K562 (cell line): Measurements from ENCODE around the gene DIPK1A. TPM values are rescaled to one million over a fixed set of nuclear protein-coding genes. Genes with fewer than 3 reads are reported as not detected.

Source experiments
- ATAC-seq: fragments of 200-7000 bp; cut with Tn5 transposase; 3 replicates; pipeline ENCODE4 v1.9.1; 2020; ENCODE audit warnings: moderate library complexity
- BruUV-seq: library from RNA; stranded (reverse); fragments of 400-500 nt; replicated peaks from 2 replicates; lab custom pipeline; 2021; lab: Mats Ljungman, UMichigan
- CTCF ChIA-PET: fragments of 300-600 bp; formaldehyde crosslinking; extraction: SDS; loops from one replicate; lab custom pipeline; 2021; ENCODE audit warnings: low intra/inter-chr PET ratio; lab: Yijun Ruan, JAX
- POLR2A ChIA-PET: fragments of 300-600, 350-650 bp; sonication (Branson Sonifier 250); formaldehyde crosslinking; extraction: SDS; loops from one replicate; lab custom pipeline; 2021; ENCODE audit warnings: antibody characterized with exemption, inconsistent platforms; lab: Yijun Ruan, JAX
- DNase-seq, 4 experiments: peaks; one replicate each; pipeline versions ENCODE4 v3.0.0 to v3.0.0-alpha.2; 2011 to 2018; ENCODE audit warnings: low spot score in 3 of 4, mixed read lengths in 3 of 4; ENCODE audit errors: extremely low read depth in 1 of 4
- FAIRE-seq: peaks from 2 replicates; lab custom pipeline; 2011; peaks lifted over from hg19 to GRCh38; lab: Jason Lieb, UNC
- H2AFZ ChIP-seq: 2 replicates; pipeline ENCODE4 v1.6.0; 2011; ENCODE audit warnings: low read depth, low read length, control low read depth, inconsistent platforms
- H3K27ac ChIP-seq: fragments of 200-600 bp; 3 replicates; pipeline ENCODE4 v1.8.0; 2011; ENCODE audit warnings: low read depth, mild to moderate bottlenecking, control low read depth, inconsistent platforms, low read length, moderate library complexity, mixed read lengths; ENCODE audit errors: extremely low read depth
- H3K27me3 ChIP-seq, 2 experiments: fragments of 300-600 bp in 1 of 2; 2 replicates in 1 of 2; 3 replicates in 1 of 2; pipeline versions ENCODE4 v1.6.0 to v1.8.0; 2011; ENCODE audit warnings: inconsistent platforms in 2 of 2, low read length in 2 of 2, mild to moderate bottlenecking in 1 of 2, mixed read lengths in 1 of 2, moderate library complexity in 1 of 2; ENCODE audit not compliant: control insufficient read depth in 2 of 2, insufficient read depth in 2 of 2
- H3K36me3 ChIP-seq: fragments of 300-600 bp; 3 replicates; pipeline ENCODE4 v1.8.0; 2011; ENCODE audit warnings: mild to moderate bottlenecking, low read length, inconsistent platforms; ENCODE audit not compliant: control insufficient read depth, insufficient read depth
- H3K4me1 ChIP-seq, 2 experiments: fragments of 200-600 bp in 1 of 2; replicated peaks in 1 of 2; 2 replicates in 1 of 2; 3 replicates in 1 of 2; pipeline versions ENCODE4 v1.5.1 to v1.8.0; 2011; ENCODE audit warnings: inconsistent platforms in 2 of 2, low read length in 2 of 2, mild to moderate bottlenecking in 1 of 2, mixed read lengths in 1 of 2, moderate library complexity in 1 of 2; ENCODE audit not compliant: control insufficient read depth in 2 of 2, insufficient read depth in 2 of 2
- H3K4me2 ChIP-seq: 2 replicates; pipeline ENCODE4 v1.6.1; 2011; ENCODE audit warnings: low read length, control low read depth, inconsistent platforms, mixed read lengths; ENCODE audit not compliant: insufficient read depth
- H3K4me3 ChIP-seq: fragments of 200-600 bp; sonication (generic), shearing (Covaris generic); 2 replicates; pipeline ENCODE4 v1.5.1; 2016; ENCODE audit warnings: control low read depth, inconsistent platforms
- H3K79me2 ChIP-seq: fragments of 200-600 bp; 3 replicates; pipeline ENCODE4 v1.8.0; 2011; ENCODE audit warnings: low read length, inconsistent platforms; ENCODE audit not compliant: control insufficient read depth, insufficient read depth
- H3K9ac ChIP-seq, 2 experiments: 2 replicates each; pipeline versions ENCODE4 v1.6.0 to v1.6.1; 2011; ENCODE audit warnings: low read depth in 2 of 2, low read length in 2 of 2, control low read depth in 1 of 2, inconsistent platforms in 1 of 2, mild to moderate bottlenecking in 1 of 2, mixed read lengths in 1 of 2; ENCODE audit not compliant: insufficient read depth in 1 of 2
- H3K9me1 ChIP-seq: one replicate; pipeline ENCODE4 v1.6.0; 2011; ENCODE audit warnings: inconsistent platforms, mild to moderate bottlenecking, low read length, moderate library complexity; ENCODE audit not compliant: control insufficient read depth, insufficient read depth
- H3K9me3 ChIP-seq: replicated peaks from 2 replicates; pipeline ENCODE4 v1.5.1; 2011; ENCODE audit warnings: low read depth, low read length, inconsistent platforms; ENCODE audit not compliant: control insufficient read depth, insufficient read depth
- H4K20me1 ChIP-seq: replicated peaks from 2 replicates; pipeline ENCODE4 v1.6.1; 2011; ENCODE audit warnings: low read length, inconsistent platforms, mixed read lengths; ENCODE audit not compliant: control insufficient read depth, insufficient read depth
- CBFA2T3 ChIP-seq: fragments of 450-650 bp; IDR thresholded peaks from 2 replicates; pipeline ENCODE4 v1.6.1; 2017
- CBX5 ChIP-seq: IDR thresholded peaks from 2 replicates; pipeline ENCODE4 v1.6.1; 2014; ENCODE audit warnings: low read depth, borderline replicate concordance
- CEBPG ChIP-seq, 3 experiments: fragments of 200-800 bp in 1 of 3; sonication (Bioruptor generic) in 1 of 3; sonication (generic) in 1 of 3; formaldehyde crosslinking in 1 of 3; IDR thresholded peaks in 2 of 3; conservative IDR thresholded peaks in 1 of 3; 2 replicates each; pipeline versions ENCODE4 v1.6.1 to v1.8.0; 2016 to 2022; ENCODE audit warnings: missing compliant biosample characterization in 2 of 3, missing genetic modification characterization in 2 of 3, mild to moderate bottlenecking in 1 of 3, missing genetic modification reagents in 1 of 3
- FOXK1 ChIP-seq: sonication (generic); formaldehyde crosslinking; IDR thresholded peaks from 2 replicates; pipeline ENCODE4 v1.8.0; 2022; ENCODE audit warnings: missing genetic modification reagents, mild to moderate bottlenecking, borderline replicate concordance
- GABPB1 ChIP-seq: sonication (generic); formaldehyde crosslinking; IDR thresholded peaks from 2 replicates; pipeline ENCODE4 v1.8.0; 2022; ENCODE audit warnings: mild to moderate bottlenecking, missing genetic modification reagents
- KDM5B ChIP-seq: fragments of 200-600 bp; sonication (generic); IDR thresholded peaks from 2 replicates; pipeline ENCODE4 v1.6.1; 2012; ENCODE audit warnings: low read depth, mild to moderate bottlenecking, moderate library complexity, low read length, control low read depth, inconsistent platforms; ENCODE audit not compliant: insufficient replicate concordance
- MAFK ChIP-seq: IDR thresholded peaks from 2 replicates; pipeline ENCODE4 v1.6.1; 2011; ENCODE audit warnings: low read length, improper control_type of control experiment
- TEAD2 ChIP-seq: fragments of 450-650 bp; IDR thresholded peaks from 2 replicates; pipeline ENCODE4 v1.6.1; 2016; ENCODE audit warnings: missing genetic modification characterization, control low read depth, missing compliant biosample characterization
- WGBS: fragments of 100-300 bp; shearing (Covaris generic); methylation state at CpG from one replicate; pipeline ENCODE4 v1.1.6; 2016; ENCODE audit warnings: low coverage, mixed read lengths; ENCODE audit not compliant: insufficient coverage; ENCODE audit errors: missing lambda C conversion rate; 5-methylcytosine and 5-hydroxymethylcytosine counted together
- in situ Hi-C: fragments of 300-500 bp; cut with MboI; formaldehyde crosslinking; loops from 4 replicates; pipeline ENCODE4 v1.15.0; 2018; ENCODE audit warnings: inconsistent platforms, mixed read lengths
- intact Hi-C: fragments of 100-400 bp; cut with micrococcal nuclease; formaldehyde crosslinking; loops from 2 replicates; pipeline ENCODE4 v1.14.2; 2022
- polyA plus RNA-seq, 8 experiments: library from polyadenylated mRNA; depleted of rRNA in 4 of 8; stranded (reverse) in 5 of 8; unstranded in 3 of 8; fragments of >200 nt; fragmentation: Nextera tagmentation in 2 of 8; fragmentation: Illumina TruSeq in 1 of 8; extraction: Ambion mirVana in 2 of 8; extraction: Trizol in 1 of 8; gene quantifications; 2 replicates each; pipeline versions ENCODE4 v1.2.1 to v1.2.3, GENCODE V29; 2011 to 2014; ENCODE audit warnings: inconsistent platforms in 1 of 8, missing spikeins in 1 of 8
- total RNA-seq, 7 experiments: library from RNA; depleted of rRNA in 6 of 7; stranded (reverse); fragments of >200 nt in 6 of 7; fragmentation: Illumina TruSeq in 2 of 7; extraction: Trizol in 2 of 7; gene quantifications; 2 replicates each; pipeline versions ENCODE4 v1.2.1 to v1.2.3, GENCODE V29; 2011 to 2021; ENCODE audit warnings: low replicate concordance in 1 of 7

DIPK1A gene
- total and polyA plus RNA-seq, 9 of the 15 experiments (the other 6 are each of a cell fraction or from before 2014, with no cell fraction given): 0.54 to 2.5 (median 1.3) TPM

DNA sequence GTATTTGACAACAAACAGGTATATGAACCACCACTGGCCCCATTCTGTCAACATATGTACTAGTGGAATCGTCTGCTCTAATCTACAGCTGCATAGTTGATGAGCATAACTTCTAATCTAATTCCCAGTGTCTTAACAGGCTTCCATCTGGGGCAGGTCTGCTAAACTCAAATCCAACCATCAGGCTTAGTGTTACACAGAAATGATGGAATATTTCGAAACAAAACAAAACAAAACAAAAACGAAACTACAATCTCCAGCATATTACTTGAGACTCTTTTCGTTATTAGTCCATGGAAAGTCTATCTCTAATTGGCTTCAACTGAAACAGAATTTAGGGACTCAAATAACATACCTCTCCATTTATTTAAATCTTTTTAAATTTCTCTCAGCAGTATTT lies 37.6 kb downstream of the DIPK1A start:
- no peak overlapping the region for H3K9ac ChIP-seq
- FAIRE-seq: no peak
- H3K27me3 ChIP-seq: no peaks in the 10 kb centered on the region
- H3K27ac ChIP-seq: no peak overlapping the region
- no peak overlapping the region for H3K4me3 ChIP-seq
- no peaks in the 10 kb centered on the region for H3K79me2 ChIP-seq
- ATAC-seq: peak; percentile 48
- CTCF ChIA-PET: no interaction called here
- H3K36me3 ChIP-seq: no peaks in the 10 kb centered on the region
- no peaks in the 10 kb centered on the region for H3K9me3 ChIP-seq
- in situ Hi-C loops: no loop called here
- TF ChIP-seq CBFA2T3 (peak; percentile 5; the same call in 1 of the 2 replicates), KDM5B (no peak), CEBPG (CRISPR knock-in tag; IDR thresholded peaks at IDR 0.05) (no peak), CEBPG (tag; conservative IDR thresholded peaks at IDR 0.05 in 1 of 2, IDR thresholded peaks at IDR 0.05 in 1 of 2) (peak; percentile 42 to 65; a peak in 2 of 4 replicates), FOXK1 (no peak), TEAD2 (tag) (no peak), CBX5 (no peak), GABPB1 (no peak), MAFK (no peak)
- H3K4me2 ChIP-seq: no peak overlapping the region
- BruUV-seq: no TSS peak
- peaks cover 3 to 15% of the 10 kb centered on the region in 2 experiments; a peak in 3 of 5 replicates for H3K4me1 ChIP-seq
- POLR2A ChIA-PET: no interaction called here
- 0 out of 2 replicates have a peak overlapping the region, but pooled peaks have one; percentile 5 for H2AFZ ChIP-seq
- no peaks in the 10 kb centered on the region for H3K9me1 ChIP-seq
- intact Hi-C loops: no loop called here
- WGBS: 22% methylated on average over 4 of the region's 4 CpGs
- H4K20me1 ChIP-seq: no peaks in the 10 kb centered on the region
- DNase-seq: no peak
